ENCODE results near the gene MCM3AP.
A peak's percentile ranks its signal among the peaks of the same experiment; 100 is the strongest.

- TF ChIP-seq CTCF (IDR thresholded peaks at IDR 0.05; ENCODE audit: borderline replicate concordance, extremely low read depth, low read length, poor library complexity, severe bottlenecking), result peak; percentile 50
- TF ChIP-seq EZH2 (IDR thresholded peaks at IDR 0.05; ENCODE audit: borderline replicate concordance, low read depth, low read length, severe bottlenecking), result no peak
These were observed 39.9 kb upstream of the MCM3AP start for GRCh38 chr21:46325073-46325912.
